Measurements from ENCODE around the gene ROR2. TPM values are rescaled to one million over a fixed set of nuclear protein-coding genes. Genes with fewer than 3 reads are reported as not detected.
"Not testable (repeated sequence)": the region's sequence is repeated elsewhere in the genome, so short reads cannot be mapped to it uniquely, and the experiment has no call there.

ROR2 gene
- total RNA-seq, 1 donor from 2014 or later, result 18.6 TPM

- Mint-ChIP-seq H3K27ac (ENCODE audit: unreplicated experiment) (no peak overlapping the region), H3K4me1 (ENCODE audit: low read depth) (no peaks in the 10 kb centered on the region), H3K9me3 (ENCODE audit: low read depth) (peaks cover 15% of the 10 kb centered on the region), H3K4me3 (ENCODE audit: unreplicated experiment) (no peak overlapping the region), H3K27me3 (ENCODE audit: low read depth) (no peaks in the 10 kb centered on the region), H3K36me3 (ENCODE audit: low read depth) (peaks cover 5% of the 10 kb centered on the region)
- DNase-seq (ENCODE audit: low spot score), result no peak
- no peak for TF ChIP-seq CTCF (IDR thresholded peaks at IDR 0.05)
Measured at GRCh38 chr9:91986248-91986647, 36.2 kb upstream of the ROR2 start.

DNA sequence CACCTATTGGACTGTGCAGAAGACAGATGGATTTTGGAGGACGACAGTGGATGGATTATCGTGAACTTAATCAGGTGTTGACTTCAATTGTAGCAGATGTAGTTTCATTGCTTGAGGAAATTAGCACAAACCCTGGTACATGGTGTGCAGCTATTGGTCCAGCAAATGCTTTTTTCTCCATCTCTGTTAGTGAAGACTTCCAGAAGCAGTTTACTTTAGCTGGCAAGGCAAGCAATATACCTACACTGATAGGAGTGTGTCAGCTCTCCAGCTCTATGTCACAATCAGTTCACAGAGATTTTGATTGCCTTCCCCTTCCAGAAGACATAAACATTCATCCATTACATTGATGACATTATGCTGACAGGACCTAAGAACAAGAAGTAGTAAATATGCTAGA is 35.7 kb upstream of the ROR2 start:
- peaks cover 5% of the 10 kb centered on the region for H3K36me3 Mint-ChIP-seq (ENCODE audit: low read depth)
- H3K27ac Mint-ChIP-seq (ENCODE audit: unreplicated experiment), result no peak overlapping the region
- H3K9me3 Mint-ChIP-seq (ENCODE audit: low read depth), result peaks cover 18% of the 10 kb centered on the region
- H3K27me3 Mint-ChIP-seq (ENCODE audit: low read depth), result no peaks in the 10 kb centered on the region
- TF ChIP-seq CTCF (IDR thresholded peaks at IDR 0.05), result no peak
- H3K4me3 Mint-ChIP-seq (ENCODE audit: unreplicated experiment), result no peak overlapping the region
- H3K4me1 Mint-ChIP-seq (ENCODE audit: low read depth), result no peaks in the 10 kb centered on the region
- DNase-seq (ENCODE audit: low spot score), result no peak

GRCh38 chr9:91978740-91979414 is 28.8 kb upstream of the ROR2 start:
- H3K27ac Mint-ChIP-seq (ENCODE audit: unreplicated experiment), result peak overlapping the region; percentile 66
- no peak overlapping the region for H3K4me3 Mint-ChIP-seq (ENCODE audit: unreplicated experiment)
- no peak for DNase-seq (ENCODE audit: low spot score)
- peaks cover 17% of the 10 kb centered on the region for H3K4me1 Mint-ChIP-seq (ENCODE audit: low read depth)
- no peaks in the 10 kb centered on the region for H3K27me3 Mint-ChIP-seq (ENCODE audit: low read depth)
- H3K9me3 Mint-ChIP-seq (ENCODE audit: low read depth), result peaks cover 9% of the 10 kb centered on the region
- peaks cover 2% of the 10 kb centered on the region for H3K36me3 Mint-ChIP-seq (ENCODE audit: low read depth)
- peak; percentile 71 for TF ChIP-seq CTCF (IDR thresholded peaks at IDR 0.05)

GRCh38 chr9:91975254-91975653 is 25.2 kb upstream of the ROR2 start:
- H3K9me3 Mint-ChIP-seq (ENCODE audit: low read depth); DNase-seq (ENCODE audit: low spot score): not testable (repeated sequence)

GRCh38 chr9:91972711-91973110 is 22.7 kb upstream of the ROR2 start:
- no peak overlapping the region for H3K4me3 Mint-ChIP-seq (ENCODE audit: unreplicated experiment)

More at GRCh38 chr9:91975254-91975653, 25.2 kb upstream of the ROR2 start:
- not testable (repeated sequence) for H3K27me3 Mint-ChIP-seq (ENCODE audit: low read depth); H3K36me3 Mint-ChIP-seq (ENCODE audit: low read depth); H3K27ac Mint-ChIP-seq (ENCODE audit: unreplicated experiment); H3K4me3 Mint-ChIP-seq (ENCODE audit: unreplicated experiment)
- H3K4me1 Mint-ChIP-seq (ENCODE audit: low read depth), result peaks cover 17% of the 10 kb centered on the region

More at GRCh38 chr9:91972711-91973110, 22.7 kb upstream of the ROR2 start:
- Mint-ChIP-seq H3K9me3 (ENCODE audit: low read depth) (no peaks in the 10 kb centered on the region), H3K27ac (ENCODE audit: unreplicated experiment) (no peak overlapping the region), H3K36me3 (ENCODE audit: low read depth) (no peaks in the 10 kb centered on the region), H3K4me1 (ENCODE audit: low read depth) (no peaks in the 10 kb centered on the region), H3K27me3 (ENCODE audit: low read depth) (peaks cover 7% of the 10 kb centered on the region)
- TF ChIP-seq CTCF (IDR thresholded peaks at IDR 0.05), result no peak
- DNase-seq (ENCODE audit: low spot score), result no peak

All from chondrocyte (in vitro differentiated cells).